NCI-H82 treated with DMSO at 0.1 percent for 48 hours (cell line): ENCODE measurements around the gene RCL1.
"Not testable (repeated sequence)": the region's sequence is repeated elsewhere in the genome, so short reads cannot be mapped to it uniquely, and the experiment has no call there.

Experiments used
- DNase-seq: peaks from one replicate; lab custom pipeline; 2025; ENCODE audit not compliant: unreplicated experiment; lab: John Stamatoyannopoulos, UW

RCL1 gene

DNA sequence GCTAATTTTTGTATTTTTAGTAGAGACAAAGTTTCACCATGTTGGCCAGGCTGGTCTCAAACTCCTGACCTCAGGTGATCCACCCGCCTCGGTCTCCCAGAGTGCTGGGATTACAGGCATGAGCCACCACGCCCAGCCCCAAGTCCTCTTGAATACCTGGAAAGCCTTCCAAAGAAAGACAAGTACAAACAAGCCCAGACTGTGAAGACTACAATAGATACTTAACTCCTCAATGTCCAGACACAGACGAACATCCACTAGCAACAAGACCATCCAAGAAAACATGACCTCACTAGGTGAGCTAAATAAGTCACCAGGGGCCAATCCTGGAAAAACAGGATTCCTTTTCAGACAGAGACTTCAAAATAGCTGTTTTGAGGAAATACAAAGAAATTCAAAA, 9.6 kb upstream of the RCL1 start:
- DNase-seq, result not testable (repeated sequence)

DNA sequence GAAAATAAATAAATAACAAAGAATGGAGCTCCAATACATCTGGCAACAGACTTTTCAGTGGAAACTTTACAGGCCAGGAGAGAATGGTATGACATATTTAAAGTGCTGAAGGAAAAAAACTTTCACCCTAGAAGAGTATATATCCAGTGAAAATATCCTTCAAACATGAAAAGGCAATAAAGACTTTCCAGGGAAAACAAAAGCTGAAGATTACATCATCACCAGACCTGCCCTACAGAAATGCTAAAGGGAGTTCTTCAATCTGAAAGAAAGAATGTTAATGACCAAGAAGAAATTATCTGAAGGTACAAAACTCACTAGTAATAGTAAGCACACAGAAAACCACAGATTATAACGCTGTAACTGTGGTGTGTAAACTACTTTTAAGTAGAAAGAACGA, 8.3 kb upstream of the RCL1 start:
- no peak for DNase-seq

DNA sequence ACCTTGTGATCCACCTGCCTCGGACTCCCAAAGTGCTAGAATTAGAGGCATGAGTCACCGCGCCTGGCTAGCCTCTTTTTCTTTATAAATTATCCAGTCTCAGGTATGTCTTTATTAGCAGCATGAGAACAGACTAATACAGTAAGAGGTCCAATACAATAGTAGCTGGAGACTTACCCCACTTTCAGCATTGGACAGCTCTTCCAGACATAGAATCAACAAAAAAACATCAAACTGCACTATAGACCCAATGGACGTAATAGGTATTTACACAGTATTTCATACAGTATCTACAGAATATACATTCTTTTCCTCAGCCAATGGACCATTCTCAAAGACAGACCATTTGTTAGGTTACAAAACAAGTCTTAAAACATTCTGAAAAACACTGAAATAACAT, 6.1 kb upstream of the RCL1 start:
- no peak for DNase-seq

DNA sequence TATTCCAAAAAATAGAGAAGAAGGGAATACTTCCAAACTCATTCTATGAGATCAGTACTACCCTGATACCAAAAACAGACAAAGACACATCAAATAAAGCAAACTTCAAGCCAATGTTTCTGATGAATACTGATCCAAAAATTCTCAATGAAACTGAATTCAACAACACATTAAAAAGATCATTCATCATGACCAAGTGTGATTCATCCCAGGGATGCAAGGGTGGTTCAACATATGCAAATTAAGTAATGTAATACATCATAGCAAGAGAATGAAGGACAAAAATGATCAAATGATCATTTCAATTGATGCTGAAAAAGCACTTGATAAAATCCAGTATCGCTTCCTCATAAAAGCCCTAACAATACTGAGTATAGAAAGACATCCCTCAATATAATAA, 4.9 kb upstream of the RCL1 start:
- DNase-seq, result no peak

DNA sequence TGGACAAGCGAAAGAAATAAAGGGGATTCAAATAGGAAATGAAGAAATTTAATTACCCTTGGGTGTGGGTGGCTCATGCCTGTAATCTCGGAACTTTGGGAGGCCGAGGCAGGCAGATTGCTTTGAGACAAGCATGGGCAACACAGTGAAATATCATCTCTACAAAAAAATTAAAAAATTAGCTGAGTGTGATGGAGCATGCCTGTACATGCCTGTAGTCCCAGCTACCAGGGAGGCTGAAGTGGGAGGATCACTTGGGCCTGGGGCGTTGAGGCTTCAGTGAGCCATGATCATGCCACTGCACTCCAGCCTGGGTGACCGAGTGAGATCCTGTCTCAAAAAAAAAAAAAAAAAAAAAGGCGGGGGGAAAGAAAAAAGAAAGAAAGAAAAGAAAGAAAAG, 4.0 kb upstream of the RCL1 start:
- DNase-seq, result no peak

DNA sequence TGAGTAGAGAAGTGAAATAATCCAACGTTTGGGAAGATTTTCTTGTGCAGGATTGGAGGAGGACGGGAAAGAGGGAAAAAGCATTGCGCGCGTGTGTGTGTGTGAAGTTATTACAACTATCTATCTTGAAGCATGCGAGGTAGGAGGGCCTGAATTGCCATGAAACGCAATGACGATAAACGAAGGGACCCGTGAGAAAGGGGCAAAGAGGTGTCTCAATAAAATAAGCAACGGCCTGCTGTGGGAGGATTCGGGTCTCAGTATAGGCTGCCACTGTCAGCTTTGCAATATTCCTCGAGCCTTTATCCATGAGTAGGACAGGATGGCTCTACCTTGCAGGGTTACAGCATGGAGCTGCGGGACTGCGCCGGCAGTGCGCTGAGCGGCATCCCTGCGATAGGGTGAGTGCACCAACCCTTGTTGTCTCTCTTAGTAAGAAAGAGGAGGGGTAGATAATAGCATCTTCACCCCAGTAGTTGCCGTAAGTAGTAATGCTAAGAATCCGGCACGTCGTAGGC, 631 bp upstream of the RCL1 start:
- DNase-seq, result no peak

DNA sequence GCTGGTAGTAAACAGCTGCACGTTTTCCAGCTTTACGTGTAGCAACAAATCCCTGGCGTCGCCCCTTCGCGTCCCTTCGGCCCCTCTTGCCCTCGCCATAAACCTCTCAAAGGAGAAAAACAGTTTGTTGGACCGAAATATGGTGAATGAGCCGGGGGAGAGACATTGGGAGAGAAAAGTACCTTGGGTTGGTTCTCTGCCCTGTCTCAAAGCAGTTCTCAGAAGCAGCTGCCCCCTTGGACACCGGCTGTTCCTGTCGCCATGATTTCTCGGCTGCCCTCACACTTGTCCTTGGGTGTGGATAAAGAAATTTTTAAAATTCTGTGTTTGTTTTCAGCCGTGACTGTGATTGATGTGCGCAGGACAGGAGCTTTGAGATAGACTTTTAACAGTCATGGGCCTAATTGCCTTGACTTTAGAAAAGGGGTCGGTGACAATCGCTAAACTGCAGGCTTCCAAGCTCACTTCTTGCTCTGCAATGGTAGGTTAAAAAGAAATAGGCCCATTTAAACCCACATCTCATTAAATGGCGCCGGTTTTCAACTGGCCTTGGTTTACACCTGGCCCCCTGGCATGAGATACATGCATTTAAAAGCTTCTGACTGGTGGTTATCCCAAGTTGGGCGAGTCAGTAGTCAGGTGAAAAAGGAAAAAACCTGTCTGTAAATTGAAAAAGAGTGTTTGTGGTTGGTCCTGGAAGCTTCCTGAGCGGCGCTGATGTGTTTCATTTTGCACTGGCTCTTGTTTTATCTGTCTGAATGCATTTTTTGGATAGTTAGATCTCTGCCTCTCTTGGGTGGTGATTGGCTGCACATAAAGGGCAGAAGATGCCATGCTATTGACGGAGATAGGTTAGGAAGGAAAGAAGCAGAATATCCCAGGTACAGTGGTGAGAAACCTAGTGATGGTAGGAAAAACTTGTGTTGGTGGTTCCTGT, 983 bp downstream of the RCL1 start:
- no peak for DNase-seq

DNA sequence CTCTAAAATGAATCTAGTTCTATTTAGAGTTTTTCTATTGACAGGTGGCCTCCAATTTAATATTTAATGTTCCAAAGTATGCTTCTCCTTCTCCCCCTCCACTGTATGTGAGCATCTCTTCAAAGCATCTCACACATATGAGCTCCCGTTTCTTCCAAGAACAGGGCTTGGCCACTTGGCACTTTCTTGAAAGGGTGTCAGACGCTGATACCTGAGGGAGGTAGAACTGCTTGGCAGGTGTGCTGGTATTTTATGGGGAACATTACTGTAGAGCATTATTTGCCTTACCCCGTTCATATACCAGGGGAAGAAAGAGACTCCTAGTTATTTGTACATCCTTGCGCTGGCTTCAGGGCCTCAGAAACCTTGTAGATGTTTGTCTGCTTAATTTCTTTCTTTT, 1.9 kb downstream of the RCL1 start:
- DNase-seq, result no peak

DNA sequence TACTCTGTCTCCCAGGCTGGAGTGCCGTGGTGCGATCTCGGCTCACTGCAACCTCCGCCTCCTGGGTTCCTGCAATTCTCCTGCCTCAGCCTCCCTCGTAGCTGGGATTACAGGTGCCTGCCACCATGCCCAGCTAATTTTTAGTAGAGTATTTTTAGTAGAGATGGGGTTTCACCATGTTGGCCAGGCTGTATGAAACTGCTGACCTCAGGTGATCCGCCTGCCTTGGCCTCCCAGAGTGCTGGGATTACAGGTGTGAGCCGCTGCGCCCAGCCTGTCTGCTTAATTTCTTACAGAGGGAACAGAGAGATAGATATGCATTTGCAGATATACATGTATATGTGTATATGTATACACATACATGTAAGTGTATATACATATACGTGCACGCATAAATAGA, 2.4 kb downstream of the RCL1 start:
- not testable (repeated sequence) for DNase-seq

DNA sequence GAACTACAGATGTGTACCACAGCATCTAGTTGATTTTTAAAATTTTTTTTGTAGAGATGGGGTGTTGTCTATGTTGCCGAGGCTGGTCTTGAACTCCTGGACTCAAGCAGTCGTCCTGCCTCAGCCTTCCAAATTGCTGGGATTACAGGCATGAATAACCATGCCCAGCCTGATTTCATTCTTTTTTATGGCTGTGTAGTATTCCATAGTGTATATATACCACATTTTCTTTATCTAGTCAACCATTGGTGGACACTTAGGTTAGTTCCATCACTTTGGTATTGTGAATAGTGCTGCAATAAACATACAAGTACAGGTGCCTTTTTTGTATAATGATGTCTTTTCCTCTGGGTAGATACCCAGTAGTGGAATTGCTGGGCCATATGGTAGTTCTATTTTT, 3.8 kb downstream of the RCL1 start:
- no peak for DNase-seq

DNA sequence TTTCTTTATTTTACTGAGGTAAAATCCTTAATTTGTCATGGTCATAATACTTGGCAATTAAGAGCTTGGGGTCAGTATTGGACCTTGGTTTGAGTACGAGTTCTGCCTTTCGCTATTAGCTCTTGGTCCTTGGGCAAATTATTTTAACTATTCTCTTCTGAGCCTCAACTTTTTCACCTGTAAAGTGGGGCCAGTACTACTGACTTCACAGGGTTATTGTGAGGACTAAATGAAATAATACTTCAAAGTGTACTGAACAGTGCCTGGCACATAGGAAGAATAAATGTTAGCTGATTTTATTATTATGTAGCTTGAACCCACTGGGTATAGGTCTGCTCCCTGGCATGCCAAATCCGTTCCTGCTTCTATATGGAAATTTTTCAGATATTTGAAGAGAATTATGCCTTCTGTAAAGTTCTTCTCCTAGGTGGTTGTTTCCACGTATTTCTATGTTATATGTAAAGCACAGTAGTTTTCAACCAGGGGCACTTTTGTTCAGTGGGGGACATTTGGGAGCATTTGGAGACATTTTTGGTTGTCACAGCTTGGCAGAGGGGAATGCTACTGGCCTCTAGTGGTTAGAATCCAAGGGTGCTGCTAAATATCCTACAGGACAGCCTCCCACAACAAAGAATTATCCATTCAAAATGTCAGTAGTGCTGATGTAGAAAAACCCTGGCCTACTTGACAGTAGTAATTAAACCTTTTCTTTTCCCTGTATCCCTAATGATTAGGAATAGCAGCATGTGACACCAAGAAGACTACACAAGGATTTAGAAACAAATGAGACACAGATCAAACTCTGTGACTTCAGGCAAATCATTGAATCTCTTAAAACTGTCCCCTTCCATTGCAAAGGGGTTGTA, 4.5 kb downstream of the RCL1 start:
- no peak for DNase-seq

DNA sequence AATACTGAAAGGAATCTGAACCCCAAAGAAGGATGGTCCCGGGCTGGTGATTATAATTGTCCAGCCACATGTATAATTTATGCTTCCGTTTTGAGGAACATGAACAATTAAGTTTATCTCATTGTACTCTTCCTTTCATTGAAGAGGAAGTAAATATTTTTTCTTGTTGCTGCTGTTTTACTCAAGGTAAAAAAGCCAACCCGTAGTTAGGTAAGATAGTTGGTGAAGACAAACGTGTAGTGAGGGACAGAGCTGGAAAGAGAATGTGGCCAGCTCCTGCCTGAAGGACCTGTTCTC, 5.1 kb downstream of the RCL1 start:
- DNase-seq, result no peak

DNA sequence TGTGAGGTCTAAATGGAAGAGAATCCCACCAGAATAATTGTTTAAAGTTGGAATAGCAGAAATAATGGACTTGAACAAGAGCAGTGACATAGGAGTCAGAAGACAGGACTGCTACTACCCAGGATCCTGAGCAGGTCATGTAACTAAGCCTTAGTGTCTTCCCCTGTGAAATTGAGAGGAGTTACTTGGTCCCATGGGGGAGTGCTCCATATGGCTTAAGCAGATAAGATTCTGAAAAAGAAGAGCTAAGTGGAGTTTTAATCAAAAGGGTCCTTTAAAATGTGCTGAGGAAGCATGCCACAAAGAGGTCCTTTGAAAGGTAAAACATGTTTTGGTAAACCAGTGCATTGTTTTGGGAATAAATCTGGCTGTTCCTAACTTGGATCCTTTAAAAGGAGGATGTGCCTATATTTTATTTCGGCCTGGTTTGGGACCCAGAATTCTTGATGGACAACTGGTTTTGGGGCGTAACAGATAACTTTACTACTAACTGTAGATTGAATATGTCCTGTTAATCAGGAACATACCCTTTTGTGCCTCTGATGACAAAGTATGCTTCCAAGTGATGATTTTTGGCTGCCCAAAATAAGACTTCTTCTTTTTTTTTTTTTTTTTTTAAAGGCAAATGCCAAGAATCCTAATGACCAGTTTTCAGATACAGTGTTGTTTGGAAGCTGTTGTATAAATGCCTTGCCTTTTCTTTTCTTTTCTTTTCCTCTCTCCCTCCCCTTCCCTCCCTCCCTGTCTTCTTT, 5.7 kb downstream of the RCL1 start:
- DNase-seq, result peak; percentile 45

DNA sequence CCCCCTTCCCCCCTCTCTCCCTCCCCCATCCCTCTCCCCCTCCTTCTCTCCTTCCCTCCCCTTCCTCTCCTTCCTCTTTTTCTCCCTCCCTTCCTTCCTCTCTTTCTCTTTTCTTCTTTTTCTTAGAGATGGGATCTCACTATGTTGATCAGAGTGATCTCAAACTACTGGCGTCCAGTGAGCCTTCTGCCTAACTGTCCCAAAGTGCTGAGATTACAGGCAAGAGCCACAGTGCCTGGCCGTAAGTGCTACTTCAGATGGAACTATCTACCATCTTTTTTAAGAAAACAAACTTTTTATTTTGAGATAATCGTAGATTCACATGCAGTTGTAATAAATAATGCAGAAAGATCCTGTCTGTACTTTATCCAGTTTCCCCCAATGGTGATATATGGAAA, 6.3 kb downstream of the RCL1 start:
- no peak for DNase-seq

DNA sequence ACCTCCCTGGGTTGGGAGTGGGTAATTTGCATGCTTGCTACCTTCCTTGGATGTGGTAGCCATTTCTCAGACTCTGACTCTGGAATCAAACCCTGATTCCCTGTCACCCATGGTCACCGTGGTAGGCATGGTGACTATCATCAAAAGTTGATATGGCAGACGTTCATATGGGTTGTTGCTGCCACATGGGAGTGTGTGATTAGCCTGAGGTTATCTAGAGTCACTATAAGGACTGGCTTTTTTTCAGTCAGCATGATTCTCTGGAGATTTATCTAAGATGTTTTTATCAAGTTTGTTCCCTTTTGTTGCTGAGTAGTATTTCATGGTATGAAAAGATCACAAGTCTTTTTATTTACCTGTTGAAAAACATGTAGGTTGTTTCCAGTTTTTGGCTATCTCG, 7.0 kb downstream of the RCL1 start:
- DNase-seq, result no peak

DNA sequence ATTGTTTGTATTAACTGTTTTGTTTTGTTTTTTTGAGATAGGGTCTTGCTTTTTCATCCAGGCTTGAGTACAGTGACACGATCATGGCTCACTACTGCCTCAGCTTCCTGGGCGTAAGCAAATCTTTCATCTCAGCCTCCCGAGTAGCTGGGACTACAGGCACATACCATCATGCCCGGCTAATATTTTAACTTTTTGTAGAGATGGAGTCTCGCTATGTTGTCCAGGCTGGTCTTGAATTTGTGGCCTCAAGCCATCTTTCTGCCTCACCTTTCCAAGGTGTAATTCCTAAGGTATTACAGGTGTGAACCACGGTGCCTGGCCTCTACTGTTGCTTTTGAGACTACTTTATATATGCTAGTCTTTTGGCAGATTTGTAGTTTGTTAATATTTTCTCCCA, 8.4 kb downstream of the RCL1 start:
- DNase-seq, result no peak

DNA sequence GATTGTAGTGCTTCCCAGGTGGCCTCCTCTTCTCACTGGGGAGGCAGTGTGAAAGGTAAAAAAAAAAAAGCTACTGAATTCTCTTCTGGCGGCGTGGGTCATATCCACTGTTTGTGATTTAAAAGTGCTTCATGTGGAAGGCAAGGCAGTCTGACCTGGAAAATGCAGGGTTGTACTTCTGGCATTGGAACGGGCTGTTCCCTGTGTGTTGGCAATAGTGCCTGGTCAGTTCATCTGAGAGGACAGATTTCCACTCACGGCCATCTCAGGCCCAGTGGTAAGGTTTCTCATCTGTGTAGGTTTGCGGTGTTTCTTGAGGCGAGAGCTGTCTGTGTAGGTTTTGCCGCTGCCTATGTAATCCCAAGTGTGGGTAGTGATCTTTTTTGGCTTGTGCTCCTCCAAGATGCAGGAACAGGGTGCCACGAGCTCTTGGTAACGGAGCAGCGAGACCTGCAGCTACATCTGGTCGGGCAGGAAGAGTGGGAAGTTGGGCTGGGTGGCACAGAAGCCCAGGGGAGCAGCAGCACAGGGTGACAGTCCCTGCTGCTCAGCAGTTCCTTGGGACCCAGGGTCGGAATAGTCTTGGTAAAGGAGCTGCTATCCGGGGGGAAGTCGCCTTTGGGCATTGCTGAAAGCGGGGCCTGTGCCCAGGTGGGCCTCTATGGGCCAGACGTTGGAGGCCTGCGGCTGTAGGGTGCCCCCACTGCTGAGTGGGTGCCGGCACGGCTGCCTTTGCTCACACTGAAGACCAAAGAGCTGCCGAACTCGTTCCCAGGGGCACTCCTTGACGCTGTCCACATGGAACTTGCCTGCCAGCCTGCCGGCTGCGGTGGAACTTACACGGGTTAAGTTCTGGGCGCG, 11.2 kb downstream of the RCL1 start:
- DNase-seq, result no peak

DNA sequence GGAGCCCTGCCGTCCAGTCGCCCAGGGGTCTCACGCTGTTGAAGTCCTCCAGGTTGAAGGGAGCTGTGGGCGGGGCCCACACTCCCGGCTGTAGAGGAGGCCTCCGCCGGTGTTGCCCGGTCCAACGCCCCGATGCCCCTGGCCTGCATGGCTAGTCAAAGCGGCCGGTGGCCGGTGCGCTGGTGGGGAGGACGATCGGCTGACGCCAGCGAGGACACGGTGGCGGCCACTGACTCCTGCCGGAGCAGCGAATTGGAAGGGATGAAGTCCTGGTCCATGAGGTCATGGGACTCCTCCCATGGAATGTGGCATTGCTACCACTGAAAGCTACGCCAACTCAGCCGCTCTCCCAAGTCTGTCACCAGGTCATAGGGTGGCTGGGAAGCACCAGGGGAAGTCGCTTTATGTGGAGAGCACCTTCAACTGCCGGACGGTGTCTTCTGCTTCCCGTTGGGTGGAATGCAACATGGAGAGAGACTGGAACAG, 11.8 kb downstream of the RCL1 start:
- no peak for DNase-seq

DNA sequence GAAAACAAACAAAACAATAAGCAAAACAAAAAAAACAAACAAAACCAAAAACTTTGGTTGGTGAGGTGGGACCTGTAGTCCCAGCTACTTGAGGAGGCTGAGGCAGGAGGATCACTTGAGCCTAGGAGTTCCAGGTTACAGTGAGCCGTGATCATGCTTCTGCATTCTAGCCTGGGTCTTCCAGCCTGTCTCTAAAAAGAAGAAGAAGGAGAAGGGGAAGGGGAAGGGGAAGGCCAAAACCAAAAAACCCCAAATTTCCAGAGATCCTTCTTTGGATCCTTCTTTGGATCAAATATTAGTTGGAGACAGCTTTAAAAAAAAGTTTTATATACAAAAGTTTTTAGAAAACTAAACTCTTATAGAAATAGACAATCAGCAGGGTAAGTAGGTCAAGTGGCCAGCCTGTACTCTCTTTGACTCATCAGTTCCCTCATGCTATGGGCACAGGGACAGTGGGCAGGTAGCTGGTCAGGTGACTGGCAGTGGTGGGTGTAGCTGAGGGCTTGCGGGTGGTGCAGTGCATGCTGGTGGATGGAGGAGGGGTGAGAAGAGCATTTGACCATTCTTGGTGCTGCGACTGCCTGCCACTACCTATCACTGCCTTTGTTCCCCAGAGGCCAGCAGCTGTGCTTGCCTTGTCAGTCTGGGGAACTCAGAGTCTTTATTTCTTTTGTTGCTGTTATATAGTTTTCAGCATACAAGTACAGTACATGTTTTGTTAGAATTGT, 12.6 kb downstream of the RCL1 start:
- no peak for DNase-seq

DNA sequence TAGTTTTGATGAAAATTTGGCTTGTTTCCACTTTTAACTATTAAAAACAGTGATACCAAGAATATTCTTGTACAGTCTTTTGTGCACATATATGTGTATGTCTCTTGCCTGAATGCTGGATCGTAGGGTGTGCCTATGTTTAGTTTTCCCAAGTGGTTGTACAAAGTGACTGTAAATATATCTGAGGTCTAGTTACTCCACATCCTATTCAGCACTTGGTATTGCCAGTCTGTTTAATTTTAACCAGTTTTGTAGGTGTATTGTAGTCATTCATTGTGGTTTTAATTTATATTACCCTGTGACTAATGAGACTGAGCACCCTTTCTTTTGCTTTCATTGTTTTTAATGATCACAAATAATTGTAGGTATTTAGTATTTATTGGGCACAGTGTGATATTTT, 17.8 kb downstream of the RCL1 start:
- no peak for DNase-seq
